Lung (tissue), 12 donors: ENCODE data around the gene NFASC. TPM values are rescaled to one million over a fixed set of nuclear protein-coding genes. Genes with fewer than 3 reads are reported as not detected.

Source experiments
- ATAC-seq: fragments of 200-7000 bp; cut with Tn5 transposase; one replicate; pipeline ENCODE4 v1.9.1; 2020; ENCODE audit warnings: moderate number of reproducible peaks; ENCODE audit not compliant: insufficient read depth, low FRiP score
- DNase-seq, 3 donors: peaks; one replicate each; pipeline ENCODE4 v3.0.0-alpha.2; 2013 to 2017
- H3K27ac ChIP-seq, 2 donors: one replicate each; pipeline ENCODE4 v1.5.1; 2013; ENCODE audit warnings: mild to moderate bottlenecking in 2 of 2, moderate library complexity in 2 of 2, control low read depth in 1 of 2, inconsistent platforms in 1 of 2, low read depth in 1 of 2, low read length in 1 of 2
- H3K27me3 ChIP-seq, 3 donors: one replicate each; pipeline ENCODE4 v1.5.1; 2013; ENCODE audit warnings: low read length in 2 of 3; ENCODE audit not compliant: control insufficient read depth in 3 of 3, insufficient read depth in 3 of 3
- H3K36me3 ChIP-seq, 4 donors: one replicate each; pipeline ENCODE4 v1.5.1; 2013; ENCODE audit warnings: low read length in 4 of 4, mild to moderate bottlenecking in 1 of 4, moderate library complexity in 1 of 4; ENCODE audit not compliant: control insufficient read depth in 4 of 4, insufficient read depth in 4 of 4
- H3K4me1 ChIP-seq, 5 donors: one replicate each; pipeline ENCODE4 v1.5.1; 2013; ENCODE audit warnings: low read length in 5 of 5, mild to moderate bottlenecking in 2 of 5, moderate library complexity in 1 of 5; ENCODE audit not compliant: control insufficient read depth in 5 of 5, insufficient read depth in 5 of 5
- H3K4me3 ChIP-seq: one replicate; pipeline ENCODE4 v1.5.1; 2013; ENCODE audit warnings: mild to moderate bottlenecking, control low read depth, moderate library complexity
- H3K9ac ChIP-seq, 2 donors: one replicate each; pipeline ENCODE4 v1.5.1; 2013; ENCODE audit warnings: low read length in 2 of 2, control low read depth in 1 of 2; ENCODE audit not compliant: insufficient read depth in 1 of 2
- H3K9me3 ChIP-seq, 4 donors: one replicate each; pipeline ENCODE4 v1.5.1; 2013; ENCODE audit warnings: low read length in 3 of 4, mild to moderate bottlenecking in 1 of 4, moderate library complexity in 1 of 4; ENCODE audit not compliant: control insufficient read depth in 4 of 4, insufficient read depth in 3 of 4
- WGBS, 2 donors: extraction: QIAGEN DNeasy Blood & Tissue Kit; methylation state at CpG; one replicate each; pipeline ENCODE4 v1.1.7; 2013; 5-methylcytosine and 5-hydroxymethylcytosine counted together
- polyA plus RNA-seq, 2 donors: library from polyadenylated mRNA; stranded (reverse); fragments of 200-250 nt; gene quantifications; one replicate each; pipeline ENCODE4 v1.2.1, GENCODE V29; 2013
- total RNA-seq, 2 donors: library from RNA; depleted of rRNA in 1 of 2; stranded (reverse); fragments of >200 nt in 1 of 2; gene quantifications; one replicate each; pipeline ENCODE4 v1.2.1, GENCODE V29; 2014 to 2021
- TF ChIP-seq, protein P1 (sequence below): IDR thresholded peaks from 2 replicates; pipeline ENCODE4 v1.5.1; 2012; ENCODE audit warnings: mild to moderate bottlenecking; ENCODE audit errors: control extremely low read depth, extremely low read depth
- donor health status: control.
- donor health status: control.
- donor health status: Bipolar disorder and iron deficiency.
- donor health status: healthy.
- donor health status: DM: yes; HTN: yes; CAD: no.

Gene NFASC
- total and polyA plus RNA-seq, 4 donors: 1.8 to 11.2 (median 3.8) TPM

- Histone ChIP-seq H3K4me3 (no peak overlapping the region), H3K9me3 (no peaks in the 10 kb centered on the region), H3K4me1 (no peaks in the 10 kb centered on the region), H3K27me3 (peaks cover 0 to 59% (median 22%) of the 10 kb centered on the region in 3 donors), H3K9ac (no peak overlapping the region), H3K27ac (no peak overlapping the region), H3K36me3 (no peaks in the 10 kb centered on the region)
- 54 to 67% methylated on average over 8 of the region's 8 CpGs for WGBS, 2 donors
- DNase-seq: no peak
- TF ChIP-seq, protein P1, sequence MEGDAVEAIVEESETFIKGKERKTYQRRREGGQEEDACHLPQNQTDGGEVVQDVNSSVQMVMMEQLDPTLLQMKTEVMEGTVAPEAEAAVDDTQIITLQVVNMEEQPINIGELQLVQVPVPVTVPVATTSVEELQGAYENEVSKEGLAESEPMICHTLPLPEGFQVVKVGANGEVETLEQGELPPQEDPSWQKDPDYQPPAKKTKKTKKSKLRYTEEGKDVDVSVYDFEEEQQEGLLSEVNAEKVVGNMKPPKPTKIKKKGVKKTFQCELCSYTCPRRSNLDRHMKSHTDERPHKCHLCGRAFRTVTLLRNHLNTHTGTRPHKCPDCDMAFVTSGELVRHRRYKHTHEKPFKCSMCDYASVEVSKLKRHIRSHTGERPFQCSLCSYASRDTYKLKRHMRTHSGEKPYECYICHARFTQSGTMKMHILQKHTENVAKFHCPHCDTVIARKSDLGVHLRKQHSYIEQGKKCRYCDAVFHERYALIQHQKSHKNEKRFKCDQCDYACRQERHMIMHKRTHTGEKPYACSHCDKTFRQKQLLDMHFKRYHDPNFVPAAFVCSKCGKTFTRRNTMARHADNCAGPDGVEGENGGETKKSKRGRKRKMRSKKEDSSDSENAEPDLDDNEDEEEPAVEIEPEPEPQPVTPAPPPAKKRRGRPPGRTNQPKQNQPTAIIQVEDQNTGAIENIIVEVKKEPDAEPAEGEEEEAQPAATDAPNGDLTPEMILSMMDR: no peak
- no peak for ATAC-seq
Measured at GRCh38 chr1:204830747-204831146, 39.9 kb upstream of the NFASC start.

GRCh38 chr1:204831186-204831585 is 39.5 kb upstream of the NFASC start:
- Histone ChIP-seq H3K9ac (no peak overlapping the region), H3K4me1 (no peaks in the 10 kb centered on the region), H3K27me3 (peaks cover 0 to 55% (median 22%) of the 10 kb centered on the region in 3 donors), H3K36me3 (no peaks in the 10 kb centered on the region), H3K9me3 (no peaks in the 10 kb centered on the region), H3K4me3 (no peak overlapping the region), H3K27ac (no peak overlapping the region)
- ATAC-seq (no peak), DNase-seq (no peak)
- TF ChIP-seq, protein P1: no peak
- 48% methylated on average over 3 of the region's 3 CpGs for WGBS, 2 donors

GRCh38 chr1:204834336-204834735 is 36.3 kb upstream of the NFASC start:
- WGBS, 2 donors: 19 to 23% methylated on average over 5 of the region's 5 CpGs
- H3K9me3 ChIP-seq: no peaks in the 10 kb centered on the region
- no peak overlapping the region for H3K4me3 ChIP-seq
- peaks cover 0 to 29% (median 0%) of the 10 kb centered on the region in 3 donors for H3K27me3 ChIP-seq
- ATAC-seq (no peak), DNase-seq (no peak)
- TF ChIP-seq, protein P1: no peak
- H3K27ac ChIP-seq: no peak overlapping the region
- H3K36me3 ChIP-seq: no peaks in the 10 kb centered on the region
- H3K9ac ChIP-seq: no peak overlapping the region
- no peaks in the 10 kb centered on the region for H3K4me1 ChIP-seq

DNA sequence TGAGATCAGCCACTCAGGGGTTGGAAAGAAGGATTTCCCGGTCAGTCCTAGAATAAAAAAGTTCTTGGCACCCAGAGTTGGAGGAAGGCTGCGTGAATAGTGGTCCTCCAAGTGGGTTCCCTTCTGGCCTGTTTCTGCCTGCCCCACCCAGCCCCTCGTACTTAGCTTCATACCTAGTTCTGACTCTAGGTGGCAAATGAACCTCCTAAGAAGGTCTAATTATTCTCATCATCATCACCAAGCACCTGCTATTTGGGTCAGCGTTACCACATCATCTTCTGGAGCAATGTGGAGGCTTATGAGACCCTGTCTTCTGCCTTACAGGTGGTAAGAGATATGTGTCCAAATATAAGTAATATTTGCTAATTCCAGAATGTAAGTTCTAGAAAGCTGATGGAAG is 35.9 kb upstream of the NFASC start:
- Histone ChIP-seq H3K36me3 (no peaks in the 10 kb centered on the region), H3K27ac (no peak overlapping the region), H3K9ac (no peak overlapping the region), H3K9me3 (no peaks in the 10 kb centered on the region), H3K4me3 (no peak overlapping the region), H3K27me3 (peaks cover 0 to 25% (median 0%) of the 10 kb centered on the region in 3 donors), H3K4me1 (no peaks in the 10 kb centered on the region)
- no peak for ATAC-seq
- 48 to 50% methylated on average over 4 of the region's 4 CpGs for WGBS, 2 donors
- DNase-seq: no peak
- TF ChIP-seq, protein P1: no peak
